GM18507 (cell line): Measurements from ENCODE around the gene NECTIN4.
"Not testable (repeated sequence)": the region's sequence is repeated elsewhere in the genome, so short reads cannot be mapped to it uniquely, and the experiment has no call there.

ENCODE experiments used
- DNase-seq: peaks from one replicate; pipeline ENCODE4 v3.0.0; 2011; ENCODE audit warnings: low read depth; ENCODE audit not compliant: insufficient read length; ENCODE audit errors: extremely low spot score
- FAIRE-seq: peaks from 2 replicates; lab custom pipeline; 2011; peaks lifted over from hg19 to GRCh38; lab: Jason Lieb, UNC

NECTIN4 gene

GRCh38 chr1:161039154-161039545, 50.2 kb downstream of the NECTIN4 start:
- FAIRE-seq = no peak
- DNase-seq = no peak

DNA sequence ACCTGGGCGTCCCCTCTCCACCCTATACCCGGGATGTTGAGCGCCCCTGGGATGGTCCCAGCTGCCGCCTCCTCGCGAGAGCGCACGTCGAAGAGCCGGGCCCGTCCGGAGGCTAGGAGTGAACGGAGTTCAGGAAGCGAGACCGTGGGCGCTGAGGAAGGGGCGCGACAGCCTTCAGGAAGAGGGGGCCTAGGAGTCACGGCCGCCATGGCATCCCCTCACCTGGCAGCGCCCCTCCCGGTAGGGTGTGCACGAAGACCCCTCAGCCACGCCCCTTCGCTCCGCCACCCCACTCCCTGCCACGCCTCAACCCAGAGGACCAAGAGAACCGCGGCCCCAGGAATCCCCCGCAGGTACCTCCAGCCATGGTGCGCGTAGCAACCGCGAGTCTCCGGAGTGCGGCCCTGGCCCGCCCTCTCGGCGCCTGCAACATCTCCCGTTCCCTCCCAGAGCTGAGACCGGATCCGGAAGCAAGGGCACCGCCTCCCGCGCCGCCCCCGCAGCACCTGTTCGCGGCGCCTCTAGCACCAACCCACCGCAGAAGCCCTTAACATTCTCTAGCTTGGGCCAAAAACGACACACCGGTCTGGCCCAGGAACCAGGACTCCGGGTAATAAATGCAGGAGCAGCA, 50.7 kb downstream of the NECTIN4 start, which contains the start of gene TSTD1:
TSTD1 (minus strand) TSS at position 442 of the 631 bp plus-strand sequence; CDS start at position 367, 75 bp downstream.
- peak; percentile 97 for FAIRE-seq
- peak; percentile 83 for DNase-seq

DNA sequence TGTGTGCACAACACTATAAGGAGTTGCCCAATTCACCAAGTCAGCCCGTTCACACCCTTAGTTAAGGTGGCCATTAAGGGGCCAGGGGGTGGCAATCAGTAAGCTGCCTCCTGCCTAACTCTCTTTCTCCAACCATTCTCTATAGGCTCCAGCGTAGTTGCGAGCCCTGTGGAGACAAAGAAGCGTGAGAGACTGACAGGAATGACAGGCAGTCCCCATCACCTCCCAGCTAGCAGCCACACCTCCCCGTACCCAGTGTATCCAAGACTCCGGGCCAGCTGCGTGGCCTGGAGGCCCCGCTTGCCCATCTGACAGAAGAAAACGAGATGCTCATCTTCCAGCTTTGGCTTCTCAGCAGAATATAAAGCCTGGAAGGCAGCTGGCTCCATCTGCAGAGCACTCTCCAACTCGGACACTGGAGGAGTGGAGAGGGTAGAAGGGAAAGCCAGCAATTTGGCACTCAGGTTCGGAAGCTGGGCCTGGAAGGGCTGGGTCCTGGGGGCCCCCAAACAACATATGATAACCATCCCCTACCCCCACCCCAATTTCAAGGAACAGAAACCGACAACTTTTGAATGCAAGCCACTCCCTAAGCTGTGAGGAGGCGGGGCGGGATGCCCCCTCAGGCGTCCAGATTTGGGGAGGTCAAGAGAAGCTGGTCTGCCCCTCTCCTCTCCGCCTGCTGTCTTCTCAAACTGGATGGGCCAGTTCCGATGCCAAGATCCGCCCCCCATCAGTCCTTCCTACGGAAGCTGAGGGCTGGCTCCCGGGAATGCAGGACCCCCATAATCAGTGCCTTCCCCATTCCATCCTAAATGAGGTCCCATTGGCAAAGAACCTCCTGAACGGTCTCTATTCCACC, 51.5 kb downstream of the NECTIN4 start:
- DNase-seq = no peak
- FAIRE-seq = no peak

DNA sequence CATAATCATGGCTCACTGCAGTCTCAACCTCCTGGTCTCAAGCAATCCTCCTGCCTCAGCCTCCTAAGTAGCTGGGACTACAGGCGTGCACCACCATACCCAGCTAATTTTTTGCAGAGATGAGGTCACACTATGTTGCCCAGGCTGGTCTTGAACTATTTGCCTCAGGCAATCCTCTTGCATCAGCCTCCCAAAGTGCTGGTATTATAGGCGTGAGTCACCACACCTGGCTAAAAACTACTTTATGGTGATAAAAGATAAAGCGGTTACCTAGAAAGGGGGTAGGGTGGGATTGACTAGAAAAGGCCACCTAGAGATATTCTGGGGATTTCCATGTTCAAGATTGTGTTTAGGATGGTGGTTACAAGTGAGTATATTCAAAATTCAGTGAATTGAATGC, 55.6 kb downstream of the NECTIN4 start:
- DNase-seq (no peak), FAIRE-seq (no peak)

DNA sequence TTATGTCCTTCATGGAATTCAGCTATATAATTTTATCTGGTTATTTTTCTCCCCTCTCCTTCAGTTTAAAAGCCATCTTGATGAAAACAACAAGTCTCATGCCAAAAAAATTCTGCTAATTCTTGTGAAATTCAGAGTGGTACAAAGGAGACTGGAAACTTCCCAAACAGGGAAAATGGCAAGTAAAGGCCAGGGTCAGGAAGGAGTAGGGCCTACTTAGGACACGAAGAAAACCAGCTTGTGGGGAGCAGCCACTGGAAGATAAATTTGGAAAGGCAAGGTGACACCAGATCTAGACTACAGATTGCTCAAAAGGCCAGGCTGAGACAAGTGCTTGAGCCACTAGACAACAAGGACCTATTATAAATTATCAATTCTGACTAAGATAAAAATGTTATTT, 56.9 kb downstream of the NECTIN4 start:
- DNase-seq = no peak
- no peak for FAIRE-seq

DNA sequence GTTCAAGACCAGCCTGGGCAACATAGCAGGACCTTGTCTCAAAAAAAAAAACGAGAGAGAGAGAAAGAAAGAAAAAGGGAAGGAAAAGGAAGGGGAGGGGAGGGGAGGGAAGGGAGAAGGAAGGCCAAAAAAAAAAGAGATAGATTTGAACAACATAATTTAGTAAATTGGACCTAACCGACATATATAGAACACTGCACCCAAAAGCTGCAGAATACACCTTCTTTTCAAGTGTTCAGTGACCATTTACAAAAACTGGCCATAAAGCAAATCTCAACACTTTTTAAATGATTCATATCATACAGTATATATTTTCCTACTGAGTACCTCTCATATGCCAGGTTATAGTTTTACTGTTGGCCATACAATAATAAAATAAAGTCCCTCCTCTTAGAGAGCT, 57.5 kb downstream of the NECTIN4 start:
- FAIRE-seq = no peak
- no peak for DNase-seq

DNA sequence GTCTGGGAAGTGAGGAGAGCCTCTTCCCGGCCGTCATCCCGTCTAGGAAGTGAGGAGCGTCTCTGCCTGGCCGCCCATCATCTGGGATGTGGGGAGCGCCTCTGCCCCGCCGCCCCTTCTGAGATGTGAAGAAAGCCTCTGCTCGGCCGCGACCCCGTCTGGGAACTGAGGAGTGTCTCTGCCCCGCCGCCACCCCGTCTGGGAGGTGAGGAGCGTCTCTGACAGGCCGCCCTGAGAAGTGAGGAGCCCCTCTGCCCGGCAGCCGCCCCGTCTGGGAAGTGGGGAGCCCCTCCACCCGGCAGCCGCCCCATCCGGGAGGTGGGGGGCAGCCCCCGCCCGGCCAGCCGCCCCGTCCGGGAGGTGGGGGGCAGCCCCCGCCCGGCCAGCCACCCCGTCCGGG, 59.9 kb downstream of the NECTIN4 start:
- not testable (repeated sequence) for DNase-seq, FAIRE-seq

DNA sequence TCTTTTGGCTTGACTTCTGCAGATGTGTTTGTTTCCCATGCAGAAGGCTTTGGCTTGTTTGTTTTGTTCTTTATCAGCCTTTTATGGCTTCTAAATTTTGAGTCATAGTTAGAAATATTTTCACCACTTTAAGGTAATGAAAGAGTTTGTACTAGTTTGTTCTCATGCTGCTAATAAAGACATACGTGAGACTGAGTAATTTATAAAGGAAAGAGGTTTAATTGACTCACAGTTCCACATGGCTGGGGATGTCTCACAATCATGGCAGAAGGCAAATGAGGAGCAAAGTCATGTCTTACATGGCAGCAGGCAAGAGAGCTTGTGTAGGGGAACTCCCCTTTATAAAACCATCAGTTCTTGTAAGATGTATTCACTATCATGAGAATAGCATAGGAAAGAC, 62.4 kb downstream of the NECTIN4 start:
- FAIRE-seq, DNase-seq: not testable (repeated sequence)

DNA sequence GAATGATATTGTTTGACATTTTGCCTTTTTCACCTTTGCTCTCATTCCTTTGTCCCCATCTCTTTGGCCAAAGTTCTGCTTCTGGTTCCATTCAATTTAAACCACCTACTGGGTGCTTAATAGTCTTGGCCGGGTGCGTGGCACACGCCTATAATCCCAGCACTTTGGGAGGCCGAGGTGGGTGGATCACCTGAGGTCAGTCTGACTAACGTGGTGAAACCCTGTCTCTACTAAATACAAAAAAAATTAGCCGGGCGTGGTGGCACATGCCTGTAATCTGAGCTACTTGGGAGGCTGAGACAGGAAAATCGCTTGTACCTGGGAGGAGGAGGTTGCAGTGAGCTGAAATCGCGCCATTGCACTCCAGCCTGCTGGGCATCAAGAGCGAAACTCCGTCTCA, 66.9 kb downstream of the NECTIN4 start:
- not testable (repeated sequence) for DNase-seq, FAIRE-seq

DNA sequence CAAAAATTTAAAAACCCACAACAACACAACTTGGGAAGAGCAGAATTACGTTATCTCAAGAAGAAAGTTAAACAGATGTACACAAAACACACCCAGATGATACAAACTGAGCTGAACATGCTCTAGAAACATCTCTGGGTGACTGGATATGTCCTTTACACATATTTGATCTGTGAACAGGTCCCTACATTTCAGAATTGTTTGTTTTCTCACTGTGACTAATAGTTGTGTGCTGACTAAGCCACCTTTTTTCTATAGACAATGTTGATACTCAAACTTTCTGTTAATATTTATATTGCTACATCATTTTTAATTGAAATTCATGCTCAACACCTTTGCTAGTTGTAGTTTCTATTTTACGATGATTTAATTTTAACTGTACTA, 67.4 kb downstream of the NECTIN4 start:
- DNase-seq (no peak), FAIRE-seq (no peak)

GRCh38 chr1:161021165-161021969, 68.0 kb downstream of the NECTIN4 start:
- DNase-seq (peak; percentile 93), FAIRE-seq (peak; percentile 88)
